Natural killer cell (primary cell): ENCODE measurements around the gene NAA16. TPM values are rescaled to one million over a fixed set of nuclear protein-coding genes. Genes with fewer than 3 reads are reported as not detected.

Source experiments
- ATAC-seq, 3 donors: fragments of 150-1000 bp in 2 of 3; fragments of 200-7000 bp in 1 of 3; cut with Tn5 transposase; 1 replicate in 1 of 3; 2 replicates in 2 of 3; pipeline ENCODE4 v1.10.0; 2021; ENCODE audit warnings: mild to moderate bottlenecking in 2 of 3, moderate library complexity in 2 of 3
- DNase-seq, 2 donors: peaks; one replicate each; pipeline versions ENCODE4 v3.0.0 to v3.0.0-alpha.2; 2013 to 2021; ENCODE audit warnings: mixed read lengths in 1 of 2
- H3K27ac ChIP-seq: one replicate; pipeline ENCODE4 v1.5.1; 2013; ENCODE audit warnings: mild to moderate bottlenecking, low read length
- H3K27me3 ChIP-seq: one replicate; pipeline ENCODE4 v1.6.1; 2013; ENCODE audit warnings: low read length; ENCODE audit not compliant: control insufficient read depth, insufficient read depth
- H3K36me3 ChIP-seq: one replicate; pipeline ENCODE4 v1.6.1; 2013; ENCODE audit warnings: low read length; ENCODE audit not compliant: control insufficient read depth, insufficient read depth
- H3K4me1 ChIP-seq: one replicate; pipeline ENCODE4 v1.6.1; 2013; ENCODE audit warnings: low read length; ENCODE audit not compliant: control insufficient read depth, insufficient read depth
- H3K4me3 ChIP-seq: one replicate; pipeline ENCODE4 v1.5.1; 2013; ENCODE audit warnings: low read length
- H3K9me3 ChIP-seq: one replicate; pipeline ENCODE4 v1.6.1; 2013; ENCODE audit warnings: low read length; ENCODE audit not compliant: control insufficient read depth, insufficient read depth
- H3K27ac Mint-ChIP-seq, 2 donors: one replicate each; pipeline ENCODE4 v1.8.0; 2022; ENCODE audit warnings: mild to moderate bottlenecking in 2 of 2, mixed read lengths in 2 of 2, moderate library complexity in 1 of 2
- H3K27me3 Mint-ChIP-seq, 2 donors: one replicate each; pipeline ENCODE4 v1.8.0; 2022; ENCODE audit warnings: low read depth in 2 of 2, mixed read lengths in 2 of 2
- H3K36me3 Mint-ChIP-seq: one replicate; pipeline ENCODE4 v1.8.0; 2022; ENCODE audit warnings: mixed read lengths
- H3K4me1 Mint-ChIP-seq, 2 donors: one replicate each; pipeline ENCODE4 v1.8.0; 2022; ENCODE audit warnings: mixed read lengths in 2 of 2
- H3K4me3 Mint-ChIP-seq: one replicate; pipeline ENCODE4 v1.8.0; 2022; ENCODE audit warnings: mild to moderate bottlenecking, moderate library complexity, mixed read lengths
- H3K9me3 Mint-ChIP-seq, 2 donors: one replicate each; pipeline ENCODE4 v1.8.0; 2022; ENCODE audit warnings: mixed read lengths in 2 of 2
- CTCF ChIP-seq: fragments of 200-600 bp; IDR thresholded peaks from one replicate; pipeline ENCODE4 v1.8.0; 2022; ENCODE audit warnings: antibody characterized with exemption
- WGBS: methylation state at CpG from one replicate; pipeline ENCODE4 v1.1.7; 2013; ENCODE audit warnings: missing lambda C conversion rate; ENCODE audit not compliant: insufficient coverage; 5-methylcytosine and 5-hydroxymethylcytosine counted together
- intact Hi-C: fragments of 100-400 bp; cut with micrococcal nuclease; formaldehyde crosslinking; loops from one replicate; pipeline ENCODE4 v1.14.2; 2022
- total RNA-seq, 4 donors: library from RNA; stranded (reverse); fragments of 120-200 nt in 1 of 4; gene quantifications; one replicate each; pipeline versions ENCODE4 v1.2.3 to v1.2.4, GENCODE V29; 2013 to 2022

Gene NAA16
- total RNA-seq, 3 donors from 2014 or later (not counting 1 experiment from before 2014, with no cell fraction given), result 49.4 to 55.3 (median 53.1) TPM

GRCh38 chr13:41327994-41328790, 17.1 kb downstream of the NAA16 start:
- Mint-ChIP-seq H3K9me3 (no peaks in the 10 kb centered on the region), H3K36me3 (peaks cover 2% of the 10 kb centered on the region), H3K4me1 (peaks cover 21 to 30% of the 10 kb centered on the region in 2 donors), H3K4me3 (peak overlapping the region; percentile 73), H3K27me3 (no peaks in the 10 kb centered on the region), H3K27ac (peak overlapping the region; percentile 66 to 75)
- no peak for TF ChIP-seq CTCF
- ATAC-seq (peak in 2 of 3 donors; percentile 47 to 62), DNase-seq (no peak)
- Histone ChIP-seq H3K9me3 (no peaks in the 10 kb centered on the region), H3K4me3 (no peak overlapping the region), H3K27ac (peak overlapping the region; percentile 38), H3K36me3 (peaks cover 38% of the 10 kb centered on the region), H3K4me1 (peaks cover 11% of the 10 kb centered on the region), H3K27me3 (no peaks in the 10 kb centered on the region)
- 17% methylated on average over 1 of the region's 3 CpGs for WGBS
- intact Hi-C loops, result no loop called here

- H3K4me1 Mint-ChIP-seq, result peaks cover 16 to 18% of the 10 kb centered on the region in 2 donors
- no peaks in the 10 kb centered on the region for H3K4me1 ChIP-seq
- H3K36me3 Mint-ChIP-seq, result peaks cover 20% of the 10 kb centered on the region
- H3K27me3 ChIP-seq, result no peaks in the 10 kb centered on the region
- TF ChIP-seq CTCF, result no peak
- WGBS, result no CpG with 5 or more reads among the region's 1 CpG
- no peak overlapping the region for H3K27ac ChIP-seq
- H3K36me3 ChIP-seq, result peaks cover 38% of the 10 kb centered on the region
- ATAC-seq (no peak), DNase-seq (no peak)
- no peak overlapping the region for H3K4me3 ChIP-seq
- no peak overlapping the region for H3K4me3 Mint-ChIP-seq
- no peaks in the 10 kb centered on the region for H3K9me3 Mint-ChIP-seq
- no peaks in the 10 kb centered on the region for H3K9me3 ChIP-seq
- no peak overlapping the region for H3K27ac Mint-ChIP-seq
- intact Hi-C loops, result no loop called here
- H3K27me3 Mint-ChIP-seq, result no peaks in the 10 kb centered on the region
Observed at GRCh38 chr13:41332829-41333228, 21.8 kb downstream of the NAA16 start.

- no peak for TF ChIP-seq CTCF
- Mint-ChIP-seq H3K9me3 (no peaks in the 10 kb centered on the region), H3K4me3 (no peak overlapping the region), H3K36me3 (peaks cover 20% of the 10 kb centered on the region), H3K4me1 (peaks cover 9 to 10% of the 10 kb centered on the region in 2 donors), H3K27ac (peak overlapping the region in 1 of 2 donors; percentile 10), H3K27me3 (no peaks in the 10 kb centered on the region)
- WGBS, result 98% methylated on average over 4 of the region's 4 CpGs
- Histone ChIP-seq H3K4me1 (no peaks in the 10 kb centered on the region), H3K27me3 (no peaks in the 10 kb centered on the region), H3K9me3 (no peaks in the 10 kb centered on the region), H3K4me3 (no peak overlapping the region), H3K27ac (no peak overlapping the region), H3K36me3 (peaks cover 35% of the 10 kb centered on the region)
- ATAC-seq (no peak), DNase-seq (no peak)
- intact Hi-C loops, result no loop called here
Observed at GRCh38 chr13:41334810-41335209, 23.7 kb downstream of the NAA16 start.
